ENCODE results near the gene ZNF101. TPM values are rescaled to one million over a fixed set of nuclear protein-coding genes. Genes with fewer than 3 reads are reported as not detected.

The ZNF101 gene
- total and polyA plus RNA-seq, 2 donors (not counting 1 experiment from before 2014, with no cell fraction given) = 15.2 to 74.3 TPM

DNA sequence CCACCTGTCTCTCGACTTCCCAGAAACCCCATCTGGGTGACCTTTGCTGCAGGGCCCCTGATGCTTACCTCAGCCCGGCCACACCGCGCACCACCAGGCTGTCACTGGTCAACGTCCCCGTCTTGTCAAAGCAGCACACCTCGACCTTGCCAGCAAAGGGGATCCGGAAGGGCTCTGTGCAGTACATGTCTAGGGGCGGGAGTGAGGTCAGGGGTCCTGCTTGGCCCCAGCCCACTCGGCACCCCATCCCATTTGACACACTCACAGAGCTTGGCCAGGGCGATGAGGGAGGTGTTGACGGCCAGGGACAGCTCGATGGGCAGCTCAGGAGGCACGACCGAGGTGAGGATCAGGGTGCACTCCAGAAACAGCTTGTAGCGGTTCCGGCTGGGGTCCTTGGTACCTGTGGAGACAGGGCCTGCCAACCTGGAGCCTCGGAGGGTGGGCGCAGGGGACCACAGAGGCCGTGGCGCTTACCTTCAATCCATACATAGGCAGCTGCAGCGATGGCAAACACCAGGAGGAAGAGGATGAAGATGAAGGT, 13.5 kb upstream of the ZNF101 start:
- Histone ChIP-seq H3K9me3 (ENCODE audit: control extremely low read depth in 1 of 3, control insufficient read depth in 2 of 3, insufficient read depth in 1 of 3, low read length in 2 of 3) (no peaks in the 10 kb centered on the region), H3K79me2 (ENCODE audit: control insufficient read depth, insufficient read depth, low read length) (peaks cover 71% of the 10 kb centered on the region), H3K27ac (ENCODE audit: low read length in 2 of 2) (no peak overlapping the region), H3K4me2 (replicated peaks; ENCODE audit: low read depth, low read length, poor library complexity, severe bottlenecking) (no peak overlapping the region), H3K4me1 (ENCODE audit: control insufficient read depth in 2 of 2, insufficient read depth in 2 of 2, low read length in 2 of 2) (no peaks in the 10 kb centered on the region), H3K4me3 (ENCODE audit: control extremely low read depth in 1 of 5, extremely low read depth in 1 of 5, insufficient read depth in 1 of 5, low read depth in 2 of 5, low read length in 4 of 5) (no peak overlapping the region), H4K20me1 (ENCODE audit: control insufficient read depth, insufficient read depth, low read length, poor library complexity, severe bottlenecking) (peaks cover 36% of the 10 kb centered on the region), H2AFZ (ENCODE audit: insufficient read depth, low read depth, low read length, poor library complexity, severe bottlenecking) (no peak overlapping the region), H3K36me3 (replicated peaks in 1 of 2; ENCODE audit: control extremely low read depth in 1 of 2, control insufficient read depth in 1 of 2, extremely low read depth in 1 of 2, insufficient read depth in 2 of 2, low read length in 1 of 2) (peaks cover 0 to 99% of the 10 kb centered on the region in 2 experiments), H3K9ac (ENCODE audit: low read length) (no peak overlapping the region), H3K27me3 (replicated peaks in 1 of 4; ENCODE audit: control extremely low read depth in 1 of 4, control insufficient read depth in 3 of 4, insufficient read depth in 4 of 4, low read length in 3 of 4) (no peaks in the 10 kb centered on the region)
- no peaks in the 10 kb centered on the region for H3K27me3 Mint-ChIP-seq
- no peaks in the 10 kb centered on the region for H3K9me3 Mint-ChIP-seq (ENCODE audit: insufficient read depth)
- H3K4me1 Mint-ChIP-seq = no peaks in the 10 kb centered on the region
- TF ChIP-seq, protein P1, sequence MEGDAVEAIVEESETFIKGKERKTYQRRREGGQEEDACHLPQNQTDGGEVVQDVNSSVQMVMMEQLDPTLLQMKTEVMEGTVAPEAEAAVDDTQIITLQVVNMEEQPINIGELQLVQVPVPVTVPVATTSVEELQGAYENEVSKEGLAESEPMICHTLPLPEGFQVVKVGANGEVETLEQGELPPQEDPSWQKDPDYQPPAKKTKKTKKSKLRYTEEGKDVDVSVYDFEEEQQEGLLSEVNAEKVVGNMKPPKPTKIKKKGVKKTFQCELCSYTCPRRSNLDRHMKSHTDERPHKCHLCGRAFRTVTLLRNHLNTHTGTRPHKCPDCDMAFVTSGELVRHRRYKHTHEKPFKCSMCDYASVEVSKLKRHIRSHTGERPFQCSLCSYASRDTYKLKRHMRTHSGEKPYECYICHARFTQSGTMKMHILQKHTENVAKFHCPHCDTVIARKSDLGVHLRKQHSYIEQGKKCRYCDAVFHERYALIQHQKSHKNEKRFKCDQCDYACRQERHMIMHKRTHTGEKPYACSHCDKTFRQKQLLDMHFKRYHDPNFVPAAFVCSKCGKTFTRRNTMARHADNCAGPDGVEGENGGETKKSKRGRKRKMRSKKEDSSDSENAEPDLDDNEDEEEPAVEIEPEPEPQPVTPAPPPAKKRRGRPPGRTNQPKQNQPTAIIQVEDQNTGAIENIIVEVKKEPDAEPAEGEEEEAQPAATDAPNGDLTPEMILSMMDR (IDR thresholded peaks at IDR 0.05) = no peak
- no peak for TF ChIP-seq EZH2 (IDR thresholded peaks at IDR 0.05; ENCODE audit: borderline replicate concordance, insufficient read depth, low read depth, low read length, poor library complexity, severe bottlenecking)
- ChIA-PET POLR2A (no interaction called here), CTCF (interaction anchor here (2.0 kb wide), 1 partner anchor 11 kb away, joined by 5 read pairs; the partner anchor contains the start of gene GMIP)
- intact Hi-C loops (cut with micrococcal nuclease) = no loop called here
- H3K27ac Mint-ChIP-seq = no peak overlapping the region
- peak; percentile 4 for DNase-seq
- 98% methylated on average over 21 of the region's 22 CpGs for WGBS (ENCODE audit: insufficient coverage)
- no peak for ATAC-seq (ENCODE audit: low read depth)
- no peak overlapping the region for H3K4me3 Mint-ChIP-seq

DNA sequence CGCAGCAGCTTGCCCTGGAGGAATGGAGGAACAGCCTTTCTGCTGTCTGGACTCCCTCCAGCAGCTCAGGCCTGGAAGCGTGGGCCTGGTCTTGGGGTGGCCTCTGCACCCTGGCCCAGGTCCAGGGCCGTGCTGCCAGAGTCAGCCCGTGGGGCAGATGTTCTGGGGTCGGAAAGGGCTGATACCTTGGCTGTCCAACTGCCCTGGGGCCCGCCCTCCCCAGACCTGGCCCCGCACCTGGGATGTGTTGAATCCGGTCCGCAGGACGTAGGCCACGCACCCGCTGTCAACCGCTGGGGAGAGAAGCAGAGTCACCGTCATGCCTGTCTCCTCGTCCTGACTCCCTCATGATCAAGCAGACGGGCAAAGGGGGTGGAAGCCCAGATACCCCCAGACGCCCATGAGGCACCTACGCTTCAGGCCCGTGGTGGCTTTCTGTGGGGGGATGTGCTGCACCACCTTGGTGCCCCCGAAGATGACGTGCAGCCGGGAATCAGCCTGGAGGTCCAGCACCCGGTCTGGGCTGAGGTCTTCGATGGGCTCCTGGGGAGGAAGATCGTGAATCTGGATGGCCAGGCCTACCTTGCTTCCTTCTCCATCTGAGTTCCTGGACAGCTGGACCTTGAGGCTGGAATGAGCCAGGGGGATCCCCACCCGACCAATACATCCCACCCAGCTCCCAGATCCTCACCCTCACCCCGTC, 12.8 kb upstream of the ZNF101 start:
- no peaks in the 10 kb centered on the region for H3K4me1 Mint-ChIP-seq
- no peak overlapping the region for H3K9ac ChIP-seq (ENCODE audit: low read length)
- no peak overlapping the region for H3K27ac ChIP-seq (ENCODE audit: low read length in 2 of 2)
- TF ChIP-seq EZH2 (IDR thresholded peaks at IDR 0.05; ENCODE audit: borderline replicate concordance, insufficient read depth, low read depth, low read length, poor library complexity, severe bottlenecking) = no peak
- TF ChIP-seq, protein P1 (IDR thresholded peaks at IDR 0.05) = no peak
- H2AFZ ChIP-seq (ENCODE audit: insufficient read depth, low read depth, low read length, poor library complexity, severe bottlenecking) = no peak overlapping the region
- no peaks in the 10 kb centered on the region for H3K27me3 ChIP-seq (replicated peaks in 1 of 4; ENCODE audit: control extremely low read depth in 1 of 4, control insufficient read depth in 3 of 4, insufficient read depth in 4 of 4, low read length in 3 of 4)
- 97% methylated on average over 27 of the region's 27 CpGs for WGBS (ENCODE audit: insufficient coverage)
- H3K9me3 ChIP-seq (ENCODE audit: control extremely low read depth in 1 of 3, control insufficient read depth in 2 of 3, insufficient read depth in 1 of 3, low read length in 2 of 3) = no peaks in the 10 kb centered on the region
- no peak overlapping the region for H3K27ac Mint-ChIP-seq
- peaks cover 0 to under 1% of the 10 kb centered on the region in 2 donors for H3K4me1 ChIP-seq (ENCODE audit: control insufficient read depth in 2 of 2, insufficient read depth in 2 of 2, low read length in 2 of 2)
- H3K4me3 ChIP-seq (ENCODE audit: control extremely low read depth in 1 of 5, extremely low read depth in 1 of 5, insufficient read depth in 1 of 5, low read depth in 2 of 5, low read length in 4 of 5) = no peak overlapping the region
- no peak overlapping the region for H3K4me2 ChIP-seq (replicated peaks; ENCODE audit: low read depth, low read length, poor library complexity, severe bottlenecking)
- POLR2A ChIA-PET = no interaction called here
- ATAC-seq (ENCODE audit: low read depth) = no peak
- no peaks in the 10 kb centered on the region for H3K9me3 Mint-ChIP-seq (ENCODE audit: insufficient read depth)
- peak; percentile 5 for DNase-seq
- H4K20me1 ChIP-seq (ENCODE audit: control insufficient read depth, insufficient read depth, low read length, poor library complexity, severe bottlenecking) = peaks cover 36% of the 10 kb centered on the region
- intact Hi-C loops (cut with micrococcal nuclease) = no loop called here
- CTCF ChIA-PET = no interaction called here
- no peaks in the 10 kb centered on the region for H3K27me3 Mint-ChIP-seq
- H3K36me3 ChIP-seq (replicated peaks in 1 of 2; ENCODE audit: control extremely low read depth in 1 of 2, control insufficient read depth in 1 of 2, extremely low read depth in 1 of 2, insufficient read depth in 2 of 2, low read length in 1 of 2) = peaks cover 0 to 92% of the 10 kb centered on the region in 2 experiments
- no peak overlapping the region for H3K4me3 Mint-ChIP-seq
- peaks cover 74% of the 10 kb centered on the region for H3K79me2 ChIP-seq (ENCODE audit: control insufficient read depth, insufficient read depth, low read length)

All from B cell (primary cell).